ENCODE measurements around the gene ATG9B.

The ATG9B gene

DNA sequence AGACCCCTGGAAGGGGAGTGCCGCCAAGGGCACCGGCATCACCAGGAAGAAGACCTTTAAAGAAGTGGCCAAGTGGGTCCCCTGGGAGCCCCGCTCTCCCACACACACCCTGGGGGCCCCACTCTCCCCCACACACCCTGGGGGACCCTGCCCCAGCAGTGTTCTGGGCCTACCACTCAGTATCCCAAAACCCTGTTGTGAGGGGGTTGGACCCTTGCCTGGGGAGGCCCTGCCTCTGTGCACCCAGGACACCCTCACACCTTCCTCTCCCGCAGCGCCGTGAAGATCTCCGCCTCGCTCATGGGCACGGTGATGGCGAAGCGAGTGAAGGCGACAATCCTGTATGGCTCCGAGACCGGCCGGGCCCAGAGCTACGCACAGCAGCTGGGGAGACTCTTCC is 22.7 kb downstream of the ATG9B start:
- Histone ChIP-seq H3K9me3 (ENCODE audit: control insufficient read depth, low read length) (no peaks in the 10 kb centered on the region), H3K27me3 (replicated peaks; ENCODE audit: control insufficient read depth, insufficient read depth, low read length) (peaks cover 42% of the 10 kb centered on the region), H3K9ac (ENCODE audit: low read length) (no peak overlapping the region), H3K4me3 (ENCODE audit: low read length) (no peak overlapping the region), H3K36me3 (ENCODE audit: control insufficient read depth, insufficient read depth, low read length, severe bottlenecking) (no peaks in the 10 kb centered on the region), H3K4me1 (ENCODE audit: control insufficient read depth, insufficient read depth, low read length) (no peaks in the 10 kb centered on the region)
- no peak for DNase-seq (ENCODE audit: low read depth)

- DNase-seq (ENCODE audit: low read depth) = no peak
- Histone ChIP-seq H3K27me3 (replicated peaks; ENCODE audit: control insufficient read depth, insufficient read depth, low read length) (peaks cover 42% of the 10 kb centered on the region), H3K4me3 (ENCODE audit: low read length) (no peak overlapping the region)
These were observed 23.3 kb downstream of the ATG9B start for GRCh38 chr7:151000897-151001495.

DNA sequence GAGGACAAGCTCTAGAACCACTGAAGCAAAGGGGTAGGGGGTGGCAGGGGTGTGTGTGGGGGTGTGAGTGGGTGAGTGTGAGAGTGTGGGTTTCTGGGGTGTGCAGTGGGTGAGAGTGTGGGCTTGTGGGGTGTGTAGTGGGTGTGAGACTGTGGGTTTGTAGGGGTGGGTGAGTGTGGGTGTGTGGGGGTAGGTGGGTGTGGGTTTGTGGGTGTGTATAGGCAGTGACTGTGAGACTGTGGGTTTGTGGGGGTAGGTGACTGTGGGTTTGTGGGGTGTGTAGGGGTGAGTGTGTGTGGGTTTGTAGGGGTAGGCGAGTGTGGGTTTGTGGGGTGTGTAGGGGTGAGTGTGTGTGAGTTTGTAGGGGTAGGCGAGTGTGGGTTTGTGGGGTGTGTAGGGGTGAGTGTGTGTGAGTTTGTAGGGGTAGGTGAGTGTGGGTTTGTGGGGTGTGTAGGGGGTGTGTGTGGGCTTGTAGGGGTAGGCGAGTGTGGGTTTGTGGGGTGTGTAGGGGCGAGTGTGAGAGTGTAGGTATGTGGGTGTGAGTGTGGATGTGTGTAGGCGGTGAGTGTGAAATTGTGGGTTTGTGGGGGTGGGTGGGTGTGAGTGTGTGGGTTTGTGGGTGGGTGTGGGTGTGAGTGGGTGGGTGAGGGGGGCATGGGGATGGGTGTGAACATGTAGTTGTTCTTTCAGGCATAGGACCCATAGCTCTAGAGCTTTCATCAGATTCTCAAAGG is 24.6 kb downstream of the ATG9B start:
- Histone ChIP-seq H3K36me3 (ENCODE audit: control insufficient read depth, insufficient read depth, low read length, severe bottlenecking) (no peaks in the 10 kb centered on the region), H3K4me3 (ENCODE audit: low read length) (no peak overlapping the region), H3K9ac (ENCODE audit: low read length) (no peak overlapping the region), H3K27me3 (replicated peaks; ENCODE audit: control insufficient read depth, insufficient read depth, low read length) (peaks cover 35% of the 10 kb centered on the region), H3K9me3 (ENCODE audit: control insufficient read depth, low read length) (no peaks in the 10 kb centered on the region), H3K4me1 (ENCODE audit: control insufficient read depth, insufficient read depth, low read length) (no peaks in the 10 kb centered on the region)
- DNase-seq (ENCODE audit: low read depth) = no peak

More at GRCh38 chr7:151000897-151001495, 23.3 kb downstream of the ATG9B start:
- H3K4me1 ChIP-seq (ENCODE audit: control insufficient read depth, insufficient read depth, low read length) = no peaks in the 10 kb centered on the region
- no peaks in the 10 kb centered on the region for H3K9me3 ChIP-seq (ENCODE audit: control insufficient read depth, low read length)
- H3K9ac ChIP-seq (ENCODE audit: low read length) = no peak overlapping the region
- H3K36me3 ChIP-seq (ENCODE audit: control insufficient read depth, insufficient read depth, low read length, severe bottlenecking) = no peaks in the 10 kb centered on the region

DNA sequence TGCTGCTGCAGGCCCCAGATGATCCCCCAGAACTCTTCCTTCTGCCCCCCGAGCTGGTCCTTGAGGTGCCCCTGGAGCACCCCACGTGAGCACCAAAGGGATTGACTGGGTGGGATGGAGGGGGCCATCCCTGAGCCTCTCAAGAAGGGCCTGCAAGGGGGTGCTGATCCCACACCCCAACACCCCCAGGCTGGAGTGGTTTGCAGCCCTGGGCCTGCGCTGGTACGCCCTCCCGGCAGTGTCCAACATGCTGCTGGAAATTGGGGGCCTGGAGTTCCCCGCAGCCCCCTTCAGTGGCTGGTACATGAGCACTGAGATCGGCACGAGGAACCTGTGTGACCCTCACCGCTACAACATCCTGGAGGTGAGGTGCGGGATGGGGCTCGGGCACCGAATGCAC is 25.3 kb downstream of the ATG9B start:
- no peaks in the 10 kb centered on the region for H3K36me3 ChIP-seq (ENCODE audit: control insufficient read depth, insufficient read depth, low read length, severe bottlenecking)
- DNase-seq (ENCODE audit: low read depth) = no peak

DNA sequence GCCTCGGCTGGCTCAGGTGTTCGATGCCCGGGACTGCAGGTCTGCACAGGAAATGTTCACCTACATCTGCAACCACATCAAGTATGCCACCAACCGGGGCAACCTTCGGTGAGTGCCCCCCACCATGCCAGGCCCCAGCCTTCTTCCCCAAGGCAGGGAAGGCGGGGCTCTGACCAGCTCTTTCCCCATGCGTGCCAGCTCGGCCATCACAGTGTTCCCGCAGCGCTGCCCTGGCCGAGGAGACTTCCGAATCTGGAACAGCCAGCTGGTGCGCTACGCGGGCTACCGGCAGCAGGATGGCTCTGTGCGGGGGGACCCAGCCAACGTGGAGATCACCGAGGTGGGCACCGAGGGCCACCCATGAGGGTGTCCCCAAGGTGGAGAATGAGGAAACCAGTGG is 26.0 kb downstream of the ATG9B start:
- Histone ChIP-seq H3K4me3 (ENCODE audit: low read length) (no peak overlapping the region), H3K9me3 (ENCODE audit: control insufficient read depth, low read length) (no peaks in the 10 kb centered on the region), H3K9ac (ENCODE audit: low read length) (no peak overlapping the region), H3K27me3 (replicated peaks; ENCODE audit: control insufficient read depth, insufficient read depth, low read length) (peaks cover 31% of the 10 kb centered on the region), H3K36me3 (ENCODE audit: control insufficient read depth, insufficient read depth, low read length, severe bottlenecking) (no peaks in the 10 kb centered on the region), H3K4me1 (ENCODE audit: control insufficient read depth, insufficient read depth, low read length) (no peaks in the 10 kb centered on the region)
- no peak for DNase-seq (ENCODE audit: low read depth)

More for the DNA sequence above, 25.3 kb downstream of the ATG9B start:
- Histone ChIP-seq H3K9me3 (ENCODE audit: control insufficient read depth, low read length) (no peaks in the 10 kb centered on the region), H3K4me3 (ENCODE audit: low read length) (no peak overlapping the region), H3K27me3 (replicated peaks; ENCODE audit: control insufficient read depth, insufficient read depth, low read length) (peaks cover 35% of the 10 kb centered on the region), H3K4me1 (ENCODE audit: control insufficient read depth, insufficient read depth, low read length) (no peaks in the 10 kb centered on the region), H3K9ac (ENCODE audit: low read length) (no peak overlapping the region)

DNA sequence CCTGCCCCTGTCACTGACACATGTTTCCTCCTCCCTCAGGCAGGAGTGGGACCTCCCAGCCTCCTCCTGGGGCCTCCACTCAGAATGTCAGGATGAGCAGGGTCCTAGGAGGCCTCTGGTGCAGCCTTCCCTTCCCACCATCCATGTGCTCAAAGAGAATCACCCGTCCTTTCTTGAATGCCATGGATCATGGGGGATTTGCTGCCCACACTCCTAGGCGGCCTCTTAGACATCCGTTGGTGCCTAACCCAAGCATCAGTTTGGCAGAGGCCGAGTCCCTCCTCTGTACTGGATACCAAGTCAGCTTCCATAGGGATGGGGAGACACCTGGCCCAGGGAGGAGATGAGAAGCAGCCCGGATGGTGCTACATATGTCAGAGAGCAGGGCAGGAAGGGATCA is 26.5 kb downstream of the ATG9B start:
- H3K9me3 ChIP-seq (ENCODE audit: control insufficient read depth, low read length) = no peaks in the 10 kb centered on the region
- no peaks in the 10 kb centered on the region for H3K36me3 ChIP-seq (ENCODE audit: control insufficient read depth, insufficient read depth, low read length, severe bottlenecking)
- DNase-seq (ENCODE audit: low read depth) = no peak
- no peak overlapping the region for H3K9ac ChIP-seq (ENCODE audit: low read length)
- H3K4me1 ChIP-seq (ENCODE audit: control insufficient read depth, insufficient read depth, low read length) = no peaks in the 10 kb centered on the region
- H3K4me3 ChIP-seq (ENCODE audit: low read length) = no peak overlapping the region
- peaks cover 29% of the 10 kb centered on the region for H3K27me3 ChIP-seq (replicated peaks; ENCODE audit: control insufficient read depth, insufficient read depth, low read length)

DNA sequence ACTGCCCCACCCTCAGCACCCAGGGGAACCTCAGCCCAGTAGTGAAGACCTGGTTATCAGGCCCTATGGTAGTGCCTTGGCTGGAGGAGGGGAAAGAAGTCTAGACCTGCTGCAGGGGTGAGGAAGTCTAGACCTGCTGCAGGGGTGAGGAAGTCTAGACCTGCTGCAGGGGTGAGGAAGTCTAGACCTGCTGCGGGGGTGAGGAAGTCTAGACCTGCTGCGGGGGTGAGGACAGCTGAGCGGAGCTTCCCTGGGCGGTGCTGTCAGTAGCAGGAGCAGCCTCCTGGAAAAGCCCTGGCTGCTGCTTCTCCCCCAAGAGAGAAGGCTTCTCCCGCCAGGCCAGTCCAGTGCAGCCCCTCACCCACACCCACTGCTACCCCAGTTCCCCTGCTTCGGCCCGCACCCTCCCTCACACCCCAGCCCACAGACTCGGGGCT is 27.2 kb downstream of the ATG9B start:
- H3K4me1 ChIP-seq (ENCODE audit: control insufficient read depth, insufficient read depth, low read length) = no peaks in the 10 kb centered on the region
- no peaks in the 10 kb centered on the region for H3K9me3 ChIP-seq (ENCODE audit: control insufficient read depth, low read length)
- H3K36me3 ChIP-seq (ENCODE audit: control insufficient read depth, insufficient read depth, low read length, severe bottlenecking) = no peaks in the 10 kb centered on the region
- H3K4me3 ChIP-seq (ENCODE audit: low read length) = no peak overlapping the region
- no peak overlapping the region for H3K9ac ChIP-seq (ENCODE audit: low read length)
- no peak for DNase-seq (ENCODE audit: low read depth)
- H3K27me3 ChIP-seq (replicated peaks; ENCODE audit: control insufficient read depth, insufficient read depth, low read length) = peaks cover 28% of the 10 kb centered on the region

GRCh38 chr7:150996376-150997074 is 27.8 kb downstream of the ATG9B start:
- no peaks in the 10 kb centered on the region for H3K36me3 ChIP-seq (ENCODE audit: control insufficient read depth, insufficient read depth, low read length, severe bottlenecking)
- no peaks in the 10 kb centered on the region for H3K4me1 ChIP-seq (ENCODE audit: control insufficient read depth, insufficient read depth, low read length)
- no peak overlapping the region for H3K9ac ChIP-seq (ENCODE audit: low read length)
- peaks cover 24% of the 10 kb centered on the region for H3K27me3 ChIP-seq (replicated peaks; ENCODE audit: control insufficient read depth, insufficient read depth, low read length)
- no peak for DNase-seq (ENCODE audit: low read depth)
- no peaks in the 10 kb centered on the region for H3K9me3 ChIP-seq (ENCODE audit: control insufficient read depth, low read length)
- no peak overlapping the region for H3K4me3 ChIP-seq (ENCODE audit: low read length)

DNA sequence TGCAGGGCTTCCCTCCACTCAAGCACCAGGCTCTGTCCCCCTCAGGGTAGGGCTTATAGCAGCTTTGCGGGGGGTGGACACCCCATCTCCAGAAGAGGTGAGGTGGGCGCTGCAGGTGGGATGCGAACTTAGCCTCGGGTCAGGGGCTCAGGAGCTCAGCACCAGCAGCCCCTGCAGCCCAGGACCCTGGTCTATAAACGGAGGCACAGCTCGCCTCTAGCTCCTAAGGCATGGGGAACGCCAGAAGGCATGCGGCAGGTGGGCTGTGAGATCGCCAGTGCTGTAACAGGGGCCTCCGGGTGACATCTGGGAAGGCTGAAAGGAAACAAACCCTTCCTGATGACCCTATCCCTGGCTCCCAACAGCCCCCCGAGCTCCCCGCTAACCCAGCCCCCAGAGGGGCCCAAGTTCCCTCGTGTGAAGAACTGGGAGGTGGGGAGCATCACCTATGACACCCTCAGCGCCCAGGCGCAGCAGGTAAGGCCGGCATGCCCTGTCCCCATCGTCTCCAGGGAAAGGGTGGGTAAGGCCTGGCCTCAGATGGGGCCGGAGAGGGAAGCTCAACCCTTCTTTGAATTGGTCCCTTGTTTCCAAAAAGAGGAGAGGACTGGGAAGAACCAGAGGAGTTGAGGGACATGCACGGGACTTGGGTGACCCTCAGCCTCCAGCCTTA is 29.3 kb downstream of the ATG9B start:
- H3K27me3 ChIP-seq (replicated peaks; ENCODE audit: control insufficient read depth, insufficient read depth, low read length) = peaks cover 13% of the 10 kb centered on the region
- H3K9me3 ChIP-seq (ENCODE audit: control insufficient read depth, low read length) = peaks cover 14% of the 10 kb centered on the region
- H3K4me3 ChIP-seq (ENCODE audit: low read length) = no peak overlapping the region
- no peak overlapping the region for H3K9ac ChIP-seq (ENCODE audit: low read length)
- no peak for DNase-seq (ENCODE audit: low read depth)
- no peaks in the 10 kb centered on the region for H3K36me3 ChIP-seq (ENCODE audit: control insufficient read depth, insufficient read depth, low read length, severe bottlenecking)
- H3K4me1 ChIP-seq (ENCODE audit: control insufficient read depth, insufficient read depth, low read length) = no peaks in the 10 kb centered on the region

- no peak for DNase-seq (ENCODE audit: low read depth)
- no peak overlapping the region for H3K4me3 ChIP-seq (ENCODE audit: low read length)
These were observed 30.0 kb downstream of the ATG9B start for GRCh38 chr7:150994141-150994837.

More at GRCh38 chr7:150994141-150994837, 30.0 kb downstream of the ATG9B start:
- no peak overlapping the region for H3K9ac ChIP-seq (ENCODE audit: low read length)
- H3K9me3 ChIP-seq (ENCODE audit: control insufficient read depth, low read length) = peaks cover 21% of the 10 kb centered on the region
- H3K27me3 ChIP-seq (replicated peaks; ENCODE audit: control insufficient read depth, insufficient read depth, low read length) = peaks cover 15% of the 10 kb centered on the region
- no peaks in the 10 kb centered on the region for H3K36me3 ChIP-seq (ENCODE audit: control insufficient read depth, insufficient read depth, low read length, severe bottlenecking)
- H3K4me1 ChIP-seq (ENCODE audit: control insufficient read depth, insufficient read depth, low read length) = no peaks in the 10 kb centered on the region

All from adipocyte (in vitro differentiated cells).